ENCODE data around the gene TSC1. TPM values are rescaled to one million over a fixed set of nuclear protein-coding genes. Genes with fewer than 3 reads are reported as not detected.

The TSC1 gene
- total and polyA plus RNA-seq, 12 donors, result 29.4 to 87.7 (median 43.9) TPM

DNA sequence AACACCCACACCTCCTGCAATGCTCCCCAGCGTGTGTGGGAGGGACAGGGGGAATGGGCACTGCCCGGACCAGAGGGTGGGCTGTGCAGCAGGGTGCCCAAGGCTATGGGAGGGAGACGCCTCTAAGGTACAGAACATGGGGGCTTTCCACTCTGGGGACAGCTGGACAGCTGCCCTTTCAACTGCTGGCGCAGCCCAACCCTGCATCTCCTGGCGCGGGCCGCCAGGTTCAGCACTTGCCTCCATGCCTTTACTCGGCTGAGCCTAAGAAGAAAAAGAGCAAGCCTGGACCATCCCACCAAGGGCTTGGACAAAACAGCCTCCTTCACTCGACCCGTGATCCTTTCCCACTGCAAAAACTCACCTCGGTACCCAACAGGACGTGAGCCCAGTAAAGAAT, 81.3 kb downstream of the TSC1 start:
- TF ChIP-seq, protein P1, sequence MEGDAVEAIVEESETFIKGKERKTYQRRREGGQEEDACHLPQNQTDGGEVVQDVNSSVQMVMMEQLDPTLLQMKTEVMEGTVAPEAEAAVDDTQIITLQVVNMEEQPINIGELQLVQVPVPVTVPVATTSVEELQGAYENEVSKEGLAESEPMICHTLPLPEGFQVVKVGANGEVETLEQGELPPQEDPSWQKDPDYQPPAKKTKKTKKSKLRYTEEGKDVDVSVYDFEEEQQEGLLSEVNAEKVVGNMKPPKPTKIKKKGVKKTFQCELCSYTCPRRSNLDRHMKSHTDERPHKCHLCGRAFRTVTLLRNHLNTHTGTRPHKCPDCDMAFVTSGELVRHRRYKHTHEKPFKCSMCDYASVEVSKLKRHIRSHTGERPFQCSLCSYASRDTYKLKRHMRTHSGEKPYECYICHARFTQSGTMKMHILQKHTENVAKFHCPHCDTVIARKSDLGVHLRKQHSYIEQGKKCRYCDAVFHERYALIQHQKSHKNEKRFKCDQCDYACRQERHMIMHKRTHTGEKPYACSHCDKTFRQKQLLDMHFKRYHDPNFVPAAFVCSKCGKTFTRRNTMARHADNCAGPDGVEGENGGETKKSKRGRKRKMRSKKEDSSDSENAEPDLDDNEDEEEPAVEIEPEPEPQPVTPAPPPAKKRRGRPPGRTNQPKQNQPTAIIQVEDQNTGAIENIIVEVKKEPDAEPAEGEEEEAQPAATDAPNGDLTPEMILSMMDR (IDR thresholded peaks at IDR 0.05), result no peak
- TF ChIP-seq POLR2A (IDR thresholded peaks at IDR 0.05), result no peak
- no peaks in the 10 kb centered on the region for H3K4me1 ChIP-seq (replicated peaks in 1 of 2)
- DNase-seq, result no peak

DNA sequence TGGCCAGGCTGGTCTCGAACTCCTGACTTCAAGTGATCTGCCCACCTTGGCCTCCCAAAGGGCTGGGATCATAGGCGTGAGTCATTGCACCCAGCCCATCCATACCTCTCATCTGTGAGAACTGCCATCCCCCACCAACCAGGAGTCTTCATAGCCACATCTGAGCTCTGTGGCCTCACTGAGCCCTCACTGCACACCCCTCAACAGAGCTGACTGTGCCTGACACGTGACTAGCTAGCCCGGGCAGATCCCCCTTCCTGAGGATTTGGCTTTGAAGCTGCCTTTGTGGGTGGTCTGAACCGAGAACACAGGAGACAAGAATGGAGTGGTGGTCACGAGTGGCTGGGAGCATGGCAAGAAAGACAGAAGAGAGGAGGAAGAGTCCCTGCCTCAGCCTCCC, 81.9 kb downstream of the TSC1 start:
- DNase-seq, result no peak
- 78 to 92% (median 89%) methylated on average over 5 to 6 of the region's 6 CpGs for WGBS, 4 donors
- intact Hi-C loops (cut with DNase I), result no loop called here
- Histone ChIP-seq H3K9me3 (replicated peaks in 1 of 3) (no peaks in the 10 kb centered on the region), H3K4me3 (no peak overlapping the region), H3K36me3 (replicated peaks in 1 of 2) (no peaks in the 10 kb centered on the region), H3K27me3 (no peaks in the 10 kb centered on the region), H3K27ac (no peak overlapping the region), H3K4me1 (replicated peaks in 1 of 2) (no peaks in the 10 kb centered on the region)
- TF ChIP-seq POLR2A (IDR thresholded peaks at IDR 0.05), result no peak
- TF ChIP-seq, protein P1 (IDR thresholded peaks at IDR 0.05), result no peak

More for the DNA sequence above, 81.3 kb downstream of the TSC1 start:
- Histone ChIP-seq H3K27ac (no peak overlapping the region), H3K4me3 (no peak overlapping the region), H3K9me3 (replicated peaks in 1 of 3) (no peaks in the 10 kb centered on the region), H3K36me3 (replicated peaks in 1 of 2) (no peaks in the 10 kb centered on the region), H3K27me3 (no peaks in the 10 kb centered on the region)
- intact Hi-C loops (cut with DNase I), result no loop called here
- WGBS, 4 donors, result 83 to 91% (median 89%) methylated on average over 10 to 12 of the region's 12 CpGs

DNA sequence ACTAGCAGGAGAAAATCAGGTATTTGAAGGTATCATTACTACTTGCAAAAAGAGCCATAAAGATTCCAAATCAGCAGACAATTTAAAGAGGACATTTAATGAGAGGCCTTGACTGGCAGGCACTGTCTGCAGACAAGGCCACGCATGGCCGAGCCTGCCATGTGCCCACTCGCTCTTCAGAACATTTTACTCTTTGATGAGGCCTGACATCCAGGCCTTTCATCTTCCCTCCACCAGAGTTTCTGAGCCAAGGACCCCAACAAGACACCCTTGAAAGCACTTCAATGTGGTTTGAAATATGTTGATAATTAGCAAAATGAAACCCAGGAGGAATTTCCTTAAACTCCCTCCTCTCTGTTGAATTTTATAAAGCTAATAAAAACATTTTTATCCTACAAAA, 82.8 kb downstream of the TSC1 start:
- no peak for TF ChIP-seq POLR2A (IDR thresholded peaks at IDR 0.05)
- TF ChIP-seq, protein P1 (IDR thresholded peaks at IDR 0.05), result no peak
- Histone ChIP-seq H3K4me3 (no peak overlapping the region), H3K27ac (no peak overlapping the region), H3K36me3 (replicated peaks in 1 of 2) (no peaks in the 10 kb centered on the region), H3K9me3 (replicated peaks in 1 of 3) (no peaks in the 10 kb centered on the region), H3K4me1 (replicated peaks in 1 of 2) (no peaks in the 10 kb centered on the region), H3K27me3 (no peaks in the 10 kb centered on the region)
- no peak for DNase-seq
- WGBS, 4 donors, result 29 to 62% (median 48%) methylated on average over 3 of the region's 3 CpGs
- intact Hi-C loops (cut with DNase I), result no loop called here

DNA sequence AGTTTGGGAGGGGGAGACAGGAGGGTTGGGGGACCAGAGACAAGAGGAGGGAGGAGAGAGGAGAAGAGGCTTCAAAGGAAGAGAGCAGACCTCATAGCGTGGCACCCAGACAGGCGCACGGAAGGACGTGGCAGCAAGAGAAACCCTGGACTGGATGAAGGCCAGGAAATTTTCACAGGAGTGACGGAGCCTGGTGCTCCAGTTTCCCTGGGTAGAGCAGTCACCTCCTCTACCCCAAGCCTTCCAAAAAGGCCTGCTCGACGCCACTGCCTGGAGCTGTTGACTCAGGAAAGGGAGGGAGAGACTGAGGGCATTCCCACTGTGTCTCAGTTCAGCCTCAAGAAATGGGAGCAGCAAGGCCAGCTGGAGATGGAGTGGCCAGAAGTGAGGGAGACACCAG, 85.7 kb downstream of the TSC1 start:
- WGBS, 4 donors, result 55 to 75% (median 67%) methylated on average over 7 of the region's 7 CpGs
- Histone ChIP-seq H3K4me1 (replicated peaks in 1 of 2) (no peaks in the 10 kb centered on the region), H3K27ac (no peak overlapping the region), H3K9me3 (replicated peaks in 1 of 3) (no peaks in the 10 kb centered on the region), H3K27me3 (no peaks in the 10 kb centered on the region), H3K36me3 (replicated peaks in 1 of 2) (no peaks in the 10 kb centered on the region), H3K4me3 (no peak overlapping the region)
- peak in 1 of 7 donors; percentile 35 for DNase-seq
- intact Hi-C loops (cut with DNase I), result no loop called here
- TF ChIP-seq, protein P1 (IDR thresholded peaks at IDR 0.05), result no peak
- no peak for TF ChIP-seq POLR2A (IDR thresholded peaks at IDR 0.05)
